IMR-90 (cell line): ENCODE data around the gene HS3ST5. TPM values are rescaled to one million over a fixed set of nuclear protein-coding genes. Genes with fewer than 3 reads are reported as not detected.

Experiments used
- ATAC-seq: fragments of 200-7000 bp; cut with Tn5 transposase; 2 replicates; pipeline ENCODE4 v1.9.1; 2020; ENCODE audit warnings: low read depth, mild to moderate bottlenecking, moderate library complexity
- BruUV-seq: library from RNA; stranded (reverse); fragments of 400-500 nt; replicated peaks from 2 replicates; lab custom pipeline; 2021; lab: Mats Ljungman, UMichigan
- CTCF ChIA-PET: fragments of 300-600 bp; formaldehyde crosslinking; extraction: SDS; loops from one replicate; lab custom pipeline; 2021; ENCODE audit warnings: antibody characterized with exemption; lab: Yijun Ruan, JAX
- POLR2A ChIA-PET: fragments of 300-600 bp; sonication (Branson Sonifier 250); formaldehyde crosslinking; loops from one replicate; lab custom pipeline; 2022; ENCODE audit warnings: antibody characterized with exemption; ENCODE audit not compliant: unreplicated experiment; lab: Charles Lee
- DNase-seq: peaks from one replicate; pipeline ENCODE4 v3.0.0; 2013
- H2AFZ ChIP-seq: replicated peaks from 2 replicates; pipeline ENCODE3; 2013; ENCODE audit warnings: low read length, mild to moderate bottlenecking; ENCODE audit not compliant: poor library complexity
- H2AK5ac ChIP-seq: 2 replicates; pipeline ENCODE4 v1.6.1; 2013; ENCODE audit warnings: low read depth, low read length, inconsistent platforms
- H2AK9ac ChIP-seq: replicated peaks from 2 replicates; pipeline ENCODE3; 2013; ENCODE audit warnings: mild to moderate bottlenecking, low read depth, low read length, moderate library complexity; ENCODE audit not compliant: poor library complexity
- H2BK120ac ChIP-seq: 2 replicates; pipeline ENCODE4 v1.6.1; 2013; ENCODE audit warnings: low read depth, low read length, inconsistent platforms
- H2BK15ac ChIP-seq: 3 replicates; pipeline ENCODE4 v1.6.1; 2013; ENCODE audit warnings: low read depth, low read length, inconsistent platforms
- H2BK20ac ChIP-seq: 2 replicates; pipeline ENCODE4 v1.6.1; 2013; ENCODE audit warnings: low read depth, mild to moderate bottlenecking, inconsistent platforms, low read length, moderate library complexity
- H2BK5ac ChIP-seq: 2 replicates; pipeline ENCODE4 v1.6.1; 2013; ENCODE audit warnings: mild to moderate bottlenecking, low read depth, low read length, inconsistent platforms; ENCODE audit not compliant: poor library complexity, severe bottlenecking
- H3K14ac ChIP-seq: replicated peaks from 2 replicates; pipeline ENCODE4 v1.6.1; 2013; ENCODE audit warnings: low read depth, low read length, inconsistent platforms
- H3K18ac ChIP-seq: 2 replicates; pipeline ENCODE4 v1.6.1; 2013; ENCODE audit warnings: low read depth, low read length, control low read depth
- H3K23ac ChIP-seq: 2 replicates; pipeline ENCODE4 v1.6.1; 2013; ENCODE audit warnings: low read depth, low read length, inconsistent platforms
- H3K27ac ChIP-seq: 2 replicates; pipeline ENCODE4 v1.5.1; 2013; ENCODE audit warnings: mild to moderate bottlenecking, control low read depth, low read length; ENCODE audit not compliant: insufficient read depth
- H3K27me3 ChIP-seq: 2 replicates; pipeline ENCODE4 v1.6.1; 2013; ENCODE audit warnings: low read length; ENCODE audit not compliant: control insufficient read depth, insufficient read depth
- H3K36me3 ChIP-seq: 2 replicates; pipeline ENCODE4 v1.6.1; 2013; ENCODE audit warnings: low read length, mixed read lengths; ENCODE audit not compliant: control insufficient read depth, insufficient read depth
- H3K4ac ChIP-seq: 2 replicates; pipeline ENCODE4 v1.6.1; 2013; ENCODE audit warnings: low read depth, low read length, inconsistent platforms
- H3K4me1 ChIP-seq: 2 replicates; pipeline ENCODE4 v1.6.1; 2013; ENCODE audit warnings: low read length, mixed read lengths; ENCODE audit not compliant: control insufficient read depth, insufficient read depth
- H3K4me2 ChIP-seq: 2 replicates; pipeline ENCODE4 v1.6.1; 2013; ENCODE audit warnings: low read depth, mild to moderate bottlenecking, control low read depth, low read length, moderate library complexity
- H3K4me3 ChIP-seq: 2 replicates; pipeline ENCODE4 v1.5.1; 2013; ENCODE audit warnings: low read depth, mild to moderate bottlenecking, control low read depth, low read length, moderate library complexity; ENCODE audit not compliant: insufficient read depth
- H3K56ac ChIP-seq: 2 replicates; pipeline ENCODE4 v1.6.1; 2013; ENCODE audit warnings: low read length, inconsistent platforms; ENCODE audit not compliant: insufficient read depth; ENCODE audit errors: extremely low read depth
- H3K79me1 ChIP-seq, 2 experiments: 2 replicates each; pipeline ENCODE4 v1.6.1; 2013; ENCODE audit warnings: low read length in 2 of 2, inconsistent platforms in 1 of 2, low read depth in 1 of 2
- H3K9ac ChIP-seq: 2 replicates; pipeline ENCODE4 v1.6.1; 2013; ENCODE audit warnings: low read depth, low read length, control low read depth
- H3K9me1 ChIP-seq: 2 replicates; pipeline ENCODE4 v1.6.1; 2013; ENCODE audit warnings: low read length, inconsistent platforms; ENCODE audit not compliant: insufficient read depth
- H3K9me3 ChIP-seq: 2 replicates; pipeline ENCODE4 v1.6.1; 2013; ENCODE audit warnings: low read length; ENCODE audit not compliant: control insufficient read depth, insufficient read depth
- H4K20me1 ChIP-seq: 2 replicates; pipeline ENCODE4 v1.6.1; 2013; ENCODE audit warnings: low read length, inconsistent platforms; ENCODE audit not compliant: insufficient read depth
- H4K5ac ChIP-seq: 2 replicates; pipeline ENCODE4 v1.6.1; 2013; ENCODE audit warnings: mild to moderate bottlenecking, low read depth, low read length, control low read depth
- H4K8ac ChIP-seq, 2 experiments: 2 replicates each; pipeline ENCODE4 v1.6.1; 2013; ENCODE audit warnings: low read depth in 2 of 2, low read length in 2 of 2, control low read depth in 1 of 2, inconsistent platforms in 1 of 2
- H4K91ac ChIP-seq: 2 replicates; pipeline ENCODE4 v1.6.1; 2013; ENCODE audit warnings: low read depth, low read length, inconsistent platforms; ENCODE audit not compliant: insufficient read depth
- CEBPB ChIP-seq: IDR thresholded peaks from 2 replicates; pipeline ENCODE4 v1.6.1; 2012; ENCODE audit warnings: low read depth, low read length, improper control_type of control experiment
- MAFK ChIP-seq: IDR thresholded peaks from 2 replicates; pipeline ENCODE4 v1.6.1; 2012; ENCODE audit warnings: low read depth, low read length, improper control_type of control experiment
- MXI1 ChIP-seq: IDR thresholded peaks from 2 replicates; pipeline ENCODE4 v1.6.1; 2012; ENCODE audit warnings: low read depth, mild to moderate bottlenecking, low read length, moderate library complexity, borderline replicate concordance
- POLR2A ChIP-seq: IDR thresholded peaks from 2 replicates; pipeline ENCODE4 v1.6.1; 2012; ENCODE audit warnings: mild to moderate bottlenecking, low read depth, low read length
- RCOR1 ChIP-seq: IDR thresholded peaks from 2 replicates; pipeline ENCODE4 v1.6.1; 2012; ENCODE audit warnings: mild to moderate bottlenecking, low read length, improper control_type of control experiment; ENCODE audit not compliant: insufficient replicate concordance
- RFX5 ChIP-seq: IDR thresholded peaks from 2 replicates; pipeline ENCODE4 v1.8.0; 2012; ENCODE audit warnings: low read depth, mild to moderate bottlenecking, low read length, moderate library complexity
- SMC3 ChIP-seq: fragments of 150-350 bp; IDR thresholded peaks from 2 replicates; pipeline ENCODE4 v1.6.1; 2016; ENCODE audit warnings: low read depth, mild to moderate bottlenecking, antibody characterized with exemption, low read length, moderate library complexity
- WGBS, 2 experiments: methylation state at CpG; one replicate each; pipeline versions ENCODE4 v1.1.5 to v1.1.7; 2013; ENCODE audit warnings: missing lambda C conversion rate in 2 of 2; ENCODE audit not compliant: insufficient read length in 1 of 2; ENCODE audit errors: extremely low coverage in 2 of 2; 5-methylcytosine and 5-hydroxymethylcytosine counted together
- dilution Hi-C: fragments of 300-500 bp; cut with HindIII; formaldehyde crosslinking; loops from one replicate; pipeline ENCODE4 v1.14.3; 2018; ENCODE audit warnings: low sequenced_read_pairs; ENCODE audit not compliant: unreplicated experiment
- in situ Hi-C: fragments of 300-500 bp; cut with MboI; formaldehyde crosslinking; loops from 3 replicates; pipeline ENCODE4 v1.14.3; 2019; ENCODE audit warnings: low sequenced_read_pairs, inconsistent platforms, mixed read lengths
- intact Hi-C: fragments of 100-400 bp; cut with micrococcal nuclease; formaldehyde crosslinking; loops from 2 replicates; pipeline ENCODE4 v1.10.0; 2022
- polyA plus RNA-seq, 3 experiments: library from polyadenylated mRNA; depleted of rRNA; stranded (reverse); fragments of >200 nt; gene quantifications; 2 replicates each; pipeline ENCODE4 v1.2.3, GENCODE V29; 2012; ENCODE audit warnings: low replicate concordance in 1 of 3
- total RNA-seq: library from RNA; depleted of rRNA; stranded (reverse); fragments of >200 nt; gene quantifications from 2 replicates; pipeline ENCODE4 v1.2.3, GENCODE V29; 2012
- TF ChIP-seq, protein P1 (sequence below): fragments of 150-350 bp; IDR thresholded peaks from 2 replicates; pipeline ENCODE4 v1.6.1; 2016; ENCODE audit warnings: low read depth, mild to moderate bottlenecking, low read length, moderate library complexity, borderline replicate concordance

HS3ST5 gene
- total and polyA plus RNA-seq, 2 of the 4 experiments (the other 2 are of a cell fraction), result not detected

DNA sequence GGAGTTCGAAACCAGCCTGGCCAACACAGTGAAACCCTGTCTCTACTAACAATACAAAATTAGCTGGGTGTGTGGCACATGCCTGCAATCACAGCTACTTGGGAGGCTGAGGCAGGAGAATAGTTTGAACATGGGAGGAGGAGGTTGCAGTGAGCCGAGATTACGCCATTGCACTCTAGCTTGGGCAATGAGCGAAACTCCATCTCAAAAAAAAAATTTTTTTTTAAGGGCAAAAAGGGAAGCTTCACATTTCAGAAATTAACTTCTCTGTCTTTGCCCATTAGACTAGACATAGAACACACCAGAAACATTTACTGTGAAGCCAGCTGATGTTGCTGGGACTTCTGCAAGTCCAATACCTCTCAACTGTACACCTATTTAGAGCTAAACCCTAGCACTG is 281.1 kb downstream of the HS3ST5 start:
- no peak overlapping the region for H4K8ac ChIP-seq
- BruUV-seq, result no TSS peak
- in situ Hi-C loops, result no loop called here
- H2AK9ac ChIP-seq, result no peak overlapping the region
- no peak overlapping the region for H4K91ac ChIP-seq
- no peaks in the 10 kb centered on the region for H3K36me3 ChIP-seq
- no peak overlapping the region for H2BK120ac ChIP-seq
- H2AK5ac ChIP-seq, result no peak overlapping the region
- ATAC-seq (no peak), DNase-seq (no peak)
- no peak overlapping the region for H4K5ac ChIP-seq
- no peak overlapping the region for H3K18ac ChIP-seq
- no peaks in the 10 kb centered on the region for H4K20me1 ChIP-seq
- CTCF ChIA-PET, result interaction anchor here (0.7 kb wide), 1 partner anchor 31 kb away, joined by 3 read pairs; no protein-coding TSS in a partner anchor
- TF ChIP-seq MXI1 (no peak), RCOR1 (no peak), RFX5 (no peak), POLR2A (no peak), CEBPB (no peak), SMC3 (no peak), MAFK (no peak)
- TF ChIP-seq, protein P1, sequence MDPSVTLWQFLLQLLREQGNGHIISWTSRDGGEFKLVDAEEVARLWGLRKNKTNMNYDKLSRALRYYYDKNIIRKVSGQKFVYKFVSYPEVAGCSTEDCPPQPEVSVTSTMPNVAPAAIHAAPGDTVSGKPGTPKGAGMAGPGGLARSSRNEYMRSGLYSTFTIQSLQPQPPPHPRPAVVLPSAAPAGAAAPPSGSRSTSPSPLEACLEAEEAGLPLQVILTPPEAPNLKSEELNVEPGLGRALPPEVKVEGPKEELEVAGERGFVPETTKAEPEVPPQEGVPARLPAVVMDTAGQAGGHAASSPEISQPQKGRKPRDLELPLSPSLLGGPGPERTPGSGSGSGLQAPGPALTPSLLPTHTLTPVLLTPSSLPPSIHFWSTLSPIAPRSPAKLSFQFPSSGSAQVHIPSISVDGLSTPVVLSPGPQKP, result no peak
- H3K9me3 ChIP-seq, result no peaks in the 10 kb centered on the region
- no peak overlapping the region for H2BK20ac ChIP-seq
- peaks cover 4% of the 10 kb centered on the region for H3K4me1 ChIP-seq
- no peak overlapping the region for H2BK5ac ChIP-seq
- no peak overlapping the region for H3K9ac ChIP-seq
- H2AFZ ChIP-seq, result no peak overlapping the region
- no peak overlapping the region for H3K27ac ChIP-seq
- no peaks in the 10 kb centered on the region for H3K79me1 ChIP-seq
- POLR2A ChIA-PET, result interaction anchor here (0.6 kb wide), 1 partner anchor 65 kb away, joined by 3 read pairs; no protein-coding TSS in a partner anchor
- no peaks in the 10 kb centered on the region for H3K27me3 ChIP-seq
- 80% methylated on average over 1 of the region's 4 CpGs; no CpG with 5 or more reads in 1 of the 2 experiments for WGBS, 2 experiments
- no peaks in the 10 kb centered on the region for H3K9me1 ChIP-seq
- no peak overlapping the region for H3K56ac ChIP-seq
- dilution Hi-C loops, result no loop called here
- no peak overlapping the region for H2BK15ac ChIP-seq
- H3K4me2 ChIP-seq, result no peak overlapping the region
- H3K4ac ChIP-seq, result no peak overlapping the region
- no peak overlapping the region for H3K14ac ChIP-seq
- H3K4me3 ChIP-seq, result no peak overlapping the region
- H3K23ac ChIP-seq, result no peak overlapping the region
- intact Hi-C loops, result no loop called here
